Astrocyte of the spinal cord (primary cell): Measurements from ENCODE around the gene HMGCR.

Source experiments
- DNase-seq: peaks from one replicate; pipeline ENCODE4 v3.0.0; 2011; ENCODE audit warnings: low read depth, low spot score
- H3K4me3 ChIP-seq: 2 replicates; pipeline ENCODE4 v1.5.1; 2011; ENCODE audit warnings: low read depth, mild to moderate bottlenecking, low read length, moderate library complexity
- in situ Hi-C: cut with HindIII; loops from 2 replicates; pipeline ENCODE4 v1.10.0; 2017; ENCODE audit warnings: low sequenced_read_pairs
- TF ChIP-seq, protein P1 (sequence below): IDR thresholded peaks from 2 replicates; pipeline ENCODE4 v1.5.1; 2012; ENCODE audit warnings: low read depth, mild to moderate bottlenecking, low read length, inconsistent platforms

HMGCR gene

DNA sequence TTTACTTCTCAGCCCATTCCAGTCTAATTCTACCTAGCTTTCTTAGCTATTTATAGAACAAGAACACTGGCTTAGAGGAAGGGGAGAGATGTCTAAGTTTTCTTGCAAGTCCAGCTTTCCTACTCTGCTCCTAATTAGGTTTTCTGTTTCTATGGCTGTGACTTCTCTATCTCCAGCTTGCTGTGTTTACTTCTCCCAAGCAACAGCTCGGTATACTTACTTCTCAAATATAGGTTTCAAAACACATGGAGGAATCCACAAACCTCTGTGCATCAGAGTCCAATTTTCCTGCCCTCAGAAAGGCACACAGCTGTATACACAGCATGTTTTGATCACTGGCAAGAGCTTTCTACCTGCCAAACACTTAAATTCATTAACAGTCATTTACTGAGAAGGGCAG lies 17.4 kb upstream of the HMGCR start:
- TF ChIP-seq, protein P1, sequence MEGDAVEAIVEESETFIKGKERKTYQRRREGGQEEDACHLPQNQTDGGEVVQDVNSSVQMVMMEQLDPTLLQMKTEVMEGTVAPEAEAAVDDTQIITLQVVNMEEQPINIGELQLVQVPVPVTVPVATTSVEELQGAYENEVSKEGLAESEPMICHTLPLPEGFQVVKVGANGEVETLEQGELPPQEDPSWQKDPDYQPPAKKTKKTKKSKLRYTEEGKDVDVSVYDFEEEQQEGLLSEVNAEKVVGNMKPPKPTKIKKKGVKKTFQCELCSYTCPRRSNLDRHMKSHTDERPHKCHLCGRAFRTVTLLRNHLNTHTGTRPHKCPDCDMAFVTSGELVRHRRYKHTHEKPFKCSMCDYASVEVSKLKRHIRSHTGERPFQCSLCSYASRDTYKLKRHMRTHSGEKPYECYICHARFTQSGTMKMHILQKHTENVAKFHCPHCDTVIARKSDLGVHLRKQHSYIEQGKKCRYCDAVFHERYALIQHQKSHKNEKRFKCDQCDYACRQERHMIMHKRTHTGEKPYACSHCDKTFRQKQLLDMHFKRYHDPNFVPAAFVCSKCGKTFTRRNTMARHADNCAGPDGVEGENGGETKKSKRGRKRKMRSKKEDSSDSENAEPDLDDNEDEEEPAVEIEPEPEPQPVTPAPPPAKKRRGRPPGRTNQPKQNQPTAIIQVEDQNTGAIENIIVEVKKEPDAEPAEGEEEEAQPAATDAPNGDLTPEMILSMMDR, result no peak
- no peak overlapping the region for H3K4me3 ChIP-seq
- in situ Hi-C loops, result no loop called here
- no peak for DNase-seq

DNA sequence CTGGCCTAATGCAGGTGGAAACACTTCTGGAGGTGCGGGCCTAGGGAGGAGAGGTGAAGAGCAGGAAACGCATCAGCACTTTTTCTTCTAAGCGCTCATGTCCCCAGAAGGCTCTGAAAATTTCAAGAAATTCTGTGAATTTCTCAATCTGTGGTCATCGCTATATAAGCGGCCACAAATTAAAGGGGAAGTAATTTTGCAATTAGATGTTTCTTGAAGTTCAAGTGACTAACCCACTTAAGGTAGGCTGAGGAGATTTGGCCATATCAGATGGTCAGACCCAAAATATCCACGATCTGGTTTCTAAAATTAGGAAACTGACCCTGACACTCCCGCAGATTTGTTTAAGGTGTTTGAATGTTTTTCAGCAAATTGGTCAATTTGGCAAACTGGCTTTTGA lies 16.6 kb upstream of the HMGCR start:
- TF ChIP-seq, protein P1, result no peak
- DNase-seq, result peak; percentile 14
- in situ Hi-C loops, result no loop called here
- H3K4me3 ChIP-seq, result no peak overlapping the region

- DNase-seq, result no peak
- in situ Hi-C loops, result no loop called here
- TF ChIP-seq, protein P1, result no peak
- H3K4me3 ChIP-seq, result no peak overlapping the region
Measured at GRCh38 chr5:75322066-75322465, 15.0 kb upstream of the HMGCR start.

DNA sequence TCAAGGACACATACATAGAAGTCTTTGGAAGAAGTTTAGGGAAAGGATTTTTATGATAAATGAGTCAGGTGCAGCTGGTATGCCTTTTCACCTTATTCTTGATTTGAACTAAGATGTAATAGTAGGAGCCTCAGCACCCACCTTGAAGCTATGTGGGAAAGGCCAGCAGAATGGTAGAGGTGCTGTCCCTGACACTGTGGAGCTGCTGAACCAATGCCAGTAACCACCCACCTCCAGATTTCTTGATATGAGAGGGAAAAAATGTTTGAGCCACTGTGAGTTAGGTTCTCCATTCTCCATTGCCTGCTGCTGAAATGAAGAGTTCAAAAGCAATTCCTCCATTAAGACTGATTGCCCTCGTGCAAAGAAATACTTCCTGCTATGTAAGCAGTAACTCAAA lies 12.2 kb upstream of the HMGCR start:
- TF ChIP-seq, protein P1, result no peak
- no peak overlapping the region for H3K4me3 ChIP-seq
- in situ Hi-C loops, result no loop called here
- DNase-seq, result no peak

DNA sequence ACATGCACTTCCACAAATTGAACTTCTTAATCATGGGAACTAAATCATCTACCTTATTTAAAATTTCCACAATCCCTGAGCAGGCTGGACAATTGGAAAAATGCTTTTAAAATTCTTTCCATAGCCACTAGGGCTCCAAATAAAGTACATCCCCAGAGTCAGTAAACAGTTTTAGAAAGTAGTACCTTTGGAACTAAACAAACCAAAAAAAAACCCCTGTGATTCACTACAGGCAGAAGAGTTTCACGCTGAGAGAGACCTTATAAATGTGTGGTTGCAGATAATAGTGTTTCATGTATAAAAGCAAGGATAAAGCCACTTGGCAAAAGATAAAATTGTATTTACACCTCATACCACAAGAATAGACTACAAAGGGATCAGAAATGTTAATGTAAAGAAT lies 11.8 kb upstream of the HMGCR start:
- DNase-seq, result no peak
- no peak overlapping the region for H3K4me3 ChIP-seq
- TF ChIP-seq, protein P1, result no peak
- in situ Hi-C loops, result no loop called here

GRCh38 chr5:75330404-75330803 lies 6.6 kb upstream of the HMGCR start:
- TF ChIP-seq, protein P1, result no peak
- H3K4me3 ChIP-seq, result no peak overlapping the region
- in situ Hi-C loops, result no loop called here
- no peak for DNase-seq
